Stimulated activated naive CD4-positive, alpha-beta T cell (primary cell): ENCODE data around the gene CCDC124.
A peak's percentile ranks its signal among the peaks of the same experiment; 100 is the strongest.
"Not testable (repeated sequence)": the region's sequence is repeated elsewhere in the genome, so short reads cannot be mapped to it uniquely, and the experiment has no call there.

ENCODE experiments used
- DNase-seq, 6 experiments: peaks; one replicate each; lab custom pipeline; 2025; lab: John Stamatoyannopoulos, UW

CCDC124 gene, protein sequence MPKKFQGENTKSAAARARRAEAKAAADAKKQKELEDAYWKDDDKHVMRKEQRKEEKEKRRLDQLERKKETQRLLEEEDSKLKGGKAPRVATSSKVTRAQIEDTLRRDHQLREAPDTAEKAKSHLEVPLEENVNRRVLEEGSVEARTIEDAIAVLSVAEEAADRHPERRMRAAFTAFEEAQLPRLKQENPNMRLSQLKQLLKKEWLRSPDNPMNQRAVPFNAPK

DNA sequence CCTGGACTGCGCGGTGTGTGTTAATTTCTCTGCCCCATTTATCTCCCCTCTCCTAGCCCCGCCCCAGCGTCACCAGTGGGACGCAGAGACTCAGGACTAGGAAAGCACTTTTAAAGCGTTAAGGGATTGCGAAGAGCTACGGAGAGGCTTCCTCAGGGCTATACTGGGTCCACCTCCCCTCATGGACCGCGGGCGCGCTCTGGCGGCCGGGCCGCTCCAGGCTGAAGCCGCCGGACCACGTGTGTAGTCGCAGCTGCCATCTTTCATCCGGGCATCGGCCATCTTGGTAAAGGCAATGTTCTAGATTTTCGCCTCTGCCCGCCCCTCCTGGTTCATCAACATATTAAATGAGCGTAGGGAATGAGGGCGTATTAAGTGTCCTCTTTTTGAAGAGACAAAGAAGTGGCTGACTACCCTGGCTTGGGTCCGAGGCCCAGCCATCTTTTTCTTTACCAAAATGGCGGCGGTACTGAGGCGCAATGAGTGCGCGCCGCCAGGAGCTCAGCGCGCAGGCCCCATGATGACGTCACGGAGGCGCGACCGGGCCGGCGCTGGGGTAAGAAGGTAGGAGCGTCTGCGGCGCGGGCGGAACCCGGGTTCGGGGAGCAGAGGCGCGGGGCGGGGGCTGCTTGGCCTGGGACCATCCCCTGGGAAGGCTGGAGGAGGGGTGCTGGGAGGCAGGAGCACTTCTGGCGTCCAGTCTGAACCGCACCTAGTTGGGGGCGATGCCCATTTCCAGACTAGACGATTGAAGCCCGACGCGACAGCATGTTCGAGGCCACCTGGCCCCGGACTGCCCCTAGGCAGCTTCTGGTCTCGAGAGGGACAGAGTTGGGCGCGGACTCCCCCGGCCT is at the start of gene CCDC124:
Gene CCDC124, plus strand, starts transcription at position 531 of the 854 bp plus-strand sequence. CDS start 3,406 bp downstream, outside the sequence.
- peak; percentile 85 to 99 (median 92) for DNase-seq

DNA sequence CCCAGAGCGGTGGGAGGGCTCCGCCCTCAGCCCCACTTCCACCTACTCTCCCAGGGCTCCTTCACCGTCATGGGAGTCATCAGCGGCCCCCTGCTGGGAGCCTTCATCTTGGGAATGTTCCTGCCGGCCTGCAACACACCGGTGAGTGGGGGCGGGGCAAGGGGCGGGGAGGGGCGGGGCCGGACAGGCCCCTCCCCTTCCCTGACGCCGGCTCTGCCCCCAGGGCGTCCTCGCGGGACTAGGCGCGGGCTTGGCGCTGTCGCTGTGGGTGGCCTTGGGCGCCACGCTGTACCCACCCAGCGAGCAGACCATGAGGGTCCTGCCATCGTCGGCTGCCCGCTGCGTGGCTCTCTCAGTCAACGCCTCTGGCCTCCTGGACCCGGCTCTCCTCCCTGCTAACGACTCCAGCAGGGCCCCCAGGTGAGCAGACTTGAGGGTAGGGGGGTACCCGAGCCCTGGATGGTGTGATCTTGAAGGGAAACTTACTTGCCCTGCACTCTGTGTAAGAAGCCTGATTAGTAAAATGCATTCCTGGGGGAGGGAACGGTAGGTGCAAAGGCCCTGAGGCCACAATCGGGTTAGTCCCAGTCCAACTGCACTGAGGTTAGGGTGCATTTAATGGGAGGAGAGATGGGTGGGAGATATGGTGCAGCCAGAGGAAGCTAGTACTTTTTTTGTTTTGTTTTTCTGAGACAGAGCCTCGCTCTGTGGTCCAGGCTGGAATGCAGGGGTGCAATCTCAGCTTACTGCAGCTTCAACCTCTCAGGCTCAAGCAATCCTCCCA is 49.0 kb upstream of the CCDC124 start:
- no peak for DNase-seq

DNA sequence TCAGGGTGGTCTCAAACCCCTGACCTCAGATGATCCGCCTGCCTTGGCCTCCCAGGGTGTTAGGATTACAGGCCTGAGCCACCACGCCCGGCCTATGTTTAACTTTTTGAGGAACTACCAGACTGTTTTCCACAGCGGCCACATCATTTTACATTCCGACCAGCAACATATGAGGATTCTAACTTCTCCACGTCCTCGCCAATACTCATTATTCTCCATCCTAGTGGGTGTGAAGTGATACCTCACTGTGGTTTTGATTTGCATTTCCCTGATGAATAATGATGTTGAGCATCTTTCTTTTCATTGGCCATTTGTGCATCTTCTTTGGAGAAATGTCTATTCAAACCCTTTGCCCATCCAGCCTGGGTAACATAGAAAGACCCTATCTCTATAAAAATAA is 46.3 kb upstream of the CCDC124 start:
- DNase-seq = no peak

DNA sequence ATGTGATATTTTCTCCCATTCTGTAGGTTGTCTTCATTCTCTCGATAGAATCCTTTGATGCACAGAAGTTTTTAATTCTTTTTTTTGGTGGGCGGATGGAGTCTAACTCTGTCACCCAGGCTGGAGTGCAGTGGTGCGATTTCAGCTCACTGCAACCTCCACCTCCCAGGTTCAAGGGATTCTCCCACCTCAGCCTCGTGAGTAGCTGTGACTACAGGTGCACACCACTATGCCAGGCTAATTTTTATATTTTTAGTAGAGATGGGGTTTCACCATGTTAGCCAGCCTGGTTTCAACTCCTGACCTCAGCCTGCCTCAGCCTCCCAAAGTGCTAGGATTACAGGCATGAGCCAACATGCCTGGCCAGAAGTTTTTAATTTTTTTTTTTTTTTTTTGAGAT is 45.6 kb upstream of the CCDC124 start:
- not testable (repeated sequence) for DNase-seq

DNA sequence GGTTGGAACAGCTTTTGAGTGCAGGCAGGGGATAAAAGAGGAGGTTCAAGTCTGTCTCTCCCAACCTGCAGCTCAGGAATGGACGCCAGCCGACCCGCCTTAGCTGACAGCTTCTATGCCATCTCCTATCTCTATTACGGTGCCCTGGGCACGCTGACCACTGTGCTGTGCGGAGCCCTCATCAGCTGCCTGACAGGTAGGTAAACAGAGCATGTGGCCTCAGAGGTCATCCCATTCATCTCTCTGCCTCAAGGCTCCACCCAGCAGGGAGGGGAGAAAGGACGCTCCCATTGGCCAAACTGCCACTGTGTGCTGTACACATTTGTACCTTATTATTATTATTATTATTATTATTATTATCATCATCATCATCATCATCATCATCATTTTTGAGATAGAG is 44.6 kb upstream of the CCDC124 start:
- DNase-seq = no peak

DNA sequence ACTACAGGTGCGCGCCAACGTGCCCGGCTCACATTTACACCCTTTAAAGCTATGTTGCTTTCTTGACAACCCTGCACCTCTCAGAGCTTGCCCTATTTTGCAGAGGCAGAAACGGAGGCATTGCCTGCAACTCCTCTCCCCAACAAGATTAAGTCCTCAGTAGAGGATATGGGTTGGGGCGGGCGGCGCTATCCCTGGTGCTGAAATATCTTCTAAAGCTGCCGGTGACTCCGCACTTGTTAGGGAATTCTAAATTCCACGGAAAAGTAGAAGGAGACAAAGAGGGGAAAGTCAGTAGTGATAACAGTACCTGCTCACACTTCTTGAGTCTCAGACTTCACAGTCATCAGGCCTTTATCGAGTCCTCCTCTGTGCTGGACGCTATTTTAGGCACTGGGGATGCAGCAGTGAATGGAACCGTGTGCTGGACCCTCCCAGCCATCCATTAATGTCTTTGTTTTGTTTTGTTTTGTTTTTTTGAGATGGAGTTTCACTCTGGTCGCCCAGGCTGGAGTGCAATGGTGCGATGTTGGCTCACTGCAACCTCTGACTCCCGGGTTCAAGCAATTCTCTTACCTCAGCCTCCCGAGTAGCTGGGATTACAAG is 43.1 kb upstream of the CCDC124 start:
- DNase-seq = no peak

DNA sequence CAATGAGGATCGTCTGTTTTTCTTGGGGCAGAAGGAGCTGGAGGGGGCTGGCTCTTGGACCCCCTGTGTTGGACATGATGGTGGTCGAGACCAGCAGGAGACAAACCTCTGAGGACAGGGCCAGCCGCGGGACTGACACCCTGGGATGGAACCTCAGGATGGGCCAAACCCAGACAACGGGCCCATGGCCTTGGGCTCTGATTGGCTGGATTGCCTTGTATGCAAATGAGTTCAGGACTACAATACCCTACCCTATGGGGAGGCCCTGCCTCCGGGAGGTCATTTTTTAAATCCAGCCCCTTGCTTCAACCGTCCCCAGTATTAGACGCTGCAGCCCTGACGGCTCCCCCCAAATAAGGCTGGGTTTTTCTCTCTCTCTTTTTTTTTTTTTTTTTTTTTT is 39.0 kb upstream of the CCDC124 start:
- no peak for DNase-seq

DNA sequence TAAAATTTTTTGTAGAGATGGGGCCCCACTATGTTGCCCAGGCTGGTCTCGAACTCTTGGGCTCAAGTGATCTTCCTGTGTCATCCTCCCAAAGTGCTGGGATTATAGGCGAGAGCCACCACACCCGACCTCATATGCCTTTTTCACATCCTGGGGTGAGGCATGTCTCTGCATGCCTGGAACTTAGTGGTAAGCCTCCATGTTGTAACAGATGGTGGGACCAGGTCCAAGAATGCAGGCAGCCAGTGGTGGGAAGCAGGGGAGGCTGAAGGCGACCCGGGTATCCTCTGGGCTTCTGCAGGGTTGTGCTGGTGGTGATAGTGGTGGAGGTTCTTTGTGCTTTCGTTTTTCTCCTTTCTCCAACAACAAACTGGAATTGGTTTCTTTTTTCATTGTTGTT is 30.1 kb upstream of the CCDC124 start:
- DNase-seq = no peak

DNA sequence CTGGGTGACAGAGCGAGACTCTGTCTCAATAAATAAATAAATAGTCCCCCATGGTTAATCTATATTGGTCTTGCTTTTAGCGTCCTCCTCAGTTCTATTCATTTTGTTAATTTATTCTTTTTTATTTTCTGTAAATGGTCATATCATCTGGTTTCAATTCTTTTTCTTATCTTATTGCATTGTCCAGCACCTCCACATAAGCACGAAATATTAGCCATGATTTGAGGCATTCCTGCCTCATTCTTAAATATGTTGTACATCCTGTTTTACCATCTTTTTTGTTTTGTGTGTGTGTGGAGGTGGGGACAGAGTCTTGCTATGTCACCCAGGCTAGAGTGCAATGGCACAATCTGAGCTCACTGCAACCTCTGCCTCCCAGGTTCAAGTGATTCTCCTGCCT is 24.6 kb upstream of the CCDC124 start:
- no peak for DNase-seq

DNA sequence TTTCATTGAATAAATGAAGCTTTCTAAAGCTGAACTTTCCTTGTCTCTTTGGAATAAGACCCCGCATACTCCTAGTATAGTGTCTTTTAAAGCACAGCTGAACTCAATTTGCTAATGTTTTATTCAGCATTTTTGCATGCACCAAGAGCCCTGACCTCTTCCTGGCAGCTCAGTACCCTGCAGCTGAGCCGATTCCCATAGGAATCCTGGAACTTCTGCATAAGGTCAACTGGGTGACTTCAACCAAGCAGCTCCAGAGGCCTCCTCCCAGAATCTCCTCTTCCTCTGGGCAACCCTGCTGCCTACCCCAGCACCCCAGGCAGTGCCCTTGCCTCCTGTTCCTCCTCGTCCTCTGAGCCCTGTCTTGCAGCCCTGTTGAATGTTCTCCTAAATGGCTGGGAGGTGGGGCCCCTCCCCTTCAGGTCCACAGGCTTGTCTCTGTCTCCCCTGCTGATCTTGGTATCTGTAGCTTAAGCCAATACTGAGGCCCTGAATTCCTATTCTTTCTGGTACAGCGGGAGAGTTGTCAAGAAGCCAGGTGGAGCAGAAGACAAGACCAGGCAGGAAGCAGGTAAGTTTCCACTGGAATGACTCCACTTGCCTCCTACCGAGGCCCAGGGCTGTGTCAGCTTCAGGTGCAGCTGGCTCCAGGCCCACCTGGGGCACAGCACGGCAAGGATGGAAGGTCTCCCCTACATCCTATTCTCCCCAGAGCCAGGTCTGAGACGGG is 23.6 kb upstream of the CCDC124 start:
- no peak for DNase-seq

DNA sequence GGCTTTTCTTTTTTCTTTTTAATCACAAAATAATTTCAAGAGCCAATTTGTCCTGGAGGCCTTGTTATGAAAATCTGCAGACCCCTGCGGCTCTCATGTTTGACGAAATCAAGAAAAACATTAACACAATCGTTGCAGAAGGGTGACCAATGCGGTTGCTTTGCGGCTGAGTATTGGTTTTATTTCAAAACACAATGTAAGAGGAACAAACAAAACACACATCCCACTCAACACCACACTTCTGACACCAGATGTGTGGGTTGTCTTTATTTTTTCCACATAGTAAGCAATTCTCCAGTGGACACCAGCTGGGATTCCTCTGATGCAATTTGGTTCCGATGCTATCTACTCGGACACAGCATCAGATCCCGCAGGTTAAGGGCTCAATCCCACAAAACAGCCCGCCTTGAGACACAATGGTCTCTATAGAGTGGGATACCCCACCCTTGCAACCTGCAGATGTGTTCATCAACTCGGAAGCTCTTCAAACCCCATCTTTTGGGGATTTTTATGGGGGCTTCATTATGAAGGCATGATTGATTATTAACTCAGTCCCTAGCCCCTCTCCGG is 21.9 kb upstream of the CCDC124 start:
- DNase-seq = no peak

DNA sequence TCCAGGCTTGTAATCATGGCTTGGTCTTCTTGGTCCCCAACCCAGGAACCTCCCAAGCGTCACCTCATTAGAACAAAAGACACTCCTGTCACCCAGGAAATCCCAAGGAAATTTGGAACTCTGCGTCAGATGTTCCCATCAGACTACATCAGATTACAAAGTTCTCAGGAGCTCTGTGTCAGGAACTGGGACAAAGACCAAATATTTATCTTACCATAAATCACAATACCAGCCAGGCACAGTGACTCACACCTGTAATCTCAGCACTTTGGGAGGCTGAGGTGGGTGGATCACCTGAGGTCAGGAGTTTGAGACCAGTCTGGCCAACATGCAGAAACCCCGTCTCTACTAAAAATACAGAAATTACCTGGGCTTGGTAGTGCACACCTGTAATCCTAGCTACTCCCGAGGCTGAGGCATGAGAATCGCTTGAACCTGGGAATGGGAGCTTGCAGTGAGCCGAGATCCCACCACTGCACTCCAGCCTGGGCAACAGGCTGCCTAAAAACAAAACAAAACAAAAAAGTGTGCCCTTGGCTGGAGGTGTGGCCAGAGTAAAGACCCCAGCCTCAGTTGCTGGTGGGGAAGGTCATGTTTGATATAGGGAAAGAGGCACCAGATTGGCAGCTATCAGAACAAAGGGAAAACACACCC is 16.7 kb upstream of the CCDC124 start:
- DNase-seq = no peak

DNA sequence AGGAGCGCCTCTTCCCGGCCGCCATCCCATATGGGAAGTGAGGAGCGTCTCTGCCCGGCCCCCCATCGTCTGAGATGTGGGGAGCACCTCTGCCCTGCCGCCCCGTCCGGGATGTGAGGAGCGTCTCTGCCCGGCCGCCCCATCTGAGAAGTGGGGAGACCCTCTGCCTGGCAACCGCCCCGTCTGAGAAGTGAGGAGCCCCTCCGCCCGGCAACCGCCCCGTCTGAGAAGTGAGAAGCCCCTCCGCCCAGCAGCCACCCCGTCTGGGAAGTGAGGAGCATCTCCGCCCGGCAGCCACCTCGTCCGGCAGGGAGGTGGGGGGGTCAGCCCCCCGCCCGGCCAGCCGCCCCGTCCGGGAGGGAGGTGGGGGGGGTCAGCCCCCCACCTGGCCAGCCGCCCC is 14.7 kb upstream of the CCDC124 start:
- DNase-seq = not testable (repeated sequence)

DNA sequence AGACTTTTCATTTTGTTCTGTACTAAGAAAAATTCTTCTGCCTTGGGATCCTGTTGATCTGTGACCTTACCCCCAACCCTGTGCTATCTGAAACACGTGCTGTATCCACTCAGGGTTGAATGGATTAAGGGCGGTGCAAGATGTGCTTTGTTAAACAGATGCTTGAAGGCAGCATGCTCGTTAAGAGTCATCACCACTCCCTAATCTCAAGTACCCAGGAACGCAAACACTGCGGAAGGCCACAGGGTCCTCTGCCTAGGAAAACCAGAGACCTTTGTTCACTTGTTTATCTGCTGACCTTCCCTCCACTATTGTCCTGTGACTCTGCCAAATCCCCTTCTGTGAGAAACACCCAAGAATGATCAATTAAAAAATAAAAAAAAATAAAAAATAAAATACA is 13.7 kb upstream of the CCDC124 start:
- DNase-seq = not testable (repeated sequence)

DNA sequence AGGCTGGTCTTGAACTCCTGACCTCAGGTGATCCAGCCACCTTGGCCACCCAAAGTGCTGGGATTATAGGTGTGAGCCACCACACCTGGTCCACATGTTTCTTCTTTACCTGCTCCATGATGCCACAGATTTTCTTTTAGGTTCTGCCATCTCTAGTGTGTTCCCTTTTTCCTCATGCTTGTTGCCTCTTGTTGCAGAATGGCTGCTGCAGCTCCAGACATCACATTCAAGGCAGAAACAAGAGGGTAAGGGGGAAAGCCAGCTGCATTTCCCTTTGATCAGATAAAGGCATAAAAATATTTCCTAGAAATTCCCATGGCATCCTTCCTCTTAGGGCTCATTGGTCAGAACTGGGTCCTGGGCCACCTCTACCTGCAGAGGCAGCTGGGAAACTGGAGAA is 12.3 kb upstream of the CCDC124 start:
- DNase-seq = no peak

DNA sequence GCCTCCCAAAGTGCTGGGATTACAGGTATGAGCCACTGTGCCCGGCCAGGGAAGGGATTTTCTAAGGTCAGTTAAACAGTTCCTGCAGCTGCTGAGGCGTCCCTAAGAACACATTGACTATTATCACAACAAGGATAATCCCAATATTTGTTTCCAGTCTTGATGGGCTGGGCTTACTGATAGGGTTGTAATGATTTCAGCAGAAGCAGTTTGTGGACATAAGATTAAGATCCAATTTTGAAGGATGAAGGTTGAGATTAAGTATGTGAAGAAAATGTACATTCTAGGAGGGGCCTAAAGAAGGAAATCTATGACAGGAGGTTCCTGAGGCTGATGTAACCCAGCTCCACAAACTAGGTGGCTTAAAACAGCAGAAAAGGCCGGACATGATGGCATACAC is 10.7 kb upstream of the CCDC124 start:
- no peak for DNase-seq

DNA sequence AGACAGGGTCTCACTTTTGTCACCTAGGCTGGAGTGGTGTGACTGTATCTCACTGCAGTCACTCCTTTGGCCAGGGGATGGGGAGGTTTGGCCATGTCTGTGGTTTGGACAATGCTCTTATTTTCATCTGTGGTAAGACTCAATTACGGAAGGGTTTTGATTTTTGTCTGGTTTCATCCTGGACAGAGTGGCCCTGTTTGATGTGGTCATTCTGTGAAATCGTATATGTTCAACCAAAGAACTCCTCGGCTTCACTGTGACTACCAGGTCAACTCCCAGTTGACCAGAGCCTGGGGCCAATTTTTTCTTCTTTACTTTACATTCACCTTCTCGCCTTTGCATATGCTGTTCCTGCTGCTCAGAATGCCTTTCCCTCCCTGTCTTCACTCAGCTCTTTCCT is 6.8 kb upstream of the CCDC124 start:
- no peak for DNase-seq

DNA sequence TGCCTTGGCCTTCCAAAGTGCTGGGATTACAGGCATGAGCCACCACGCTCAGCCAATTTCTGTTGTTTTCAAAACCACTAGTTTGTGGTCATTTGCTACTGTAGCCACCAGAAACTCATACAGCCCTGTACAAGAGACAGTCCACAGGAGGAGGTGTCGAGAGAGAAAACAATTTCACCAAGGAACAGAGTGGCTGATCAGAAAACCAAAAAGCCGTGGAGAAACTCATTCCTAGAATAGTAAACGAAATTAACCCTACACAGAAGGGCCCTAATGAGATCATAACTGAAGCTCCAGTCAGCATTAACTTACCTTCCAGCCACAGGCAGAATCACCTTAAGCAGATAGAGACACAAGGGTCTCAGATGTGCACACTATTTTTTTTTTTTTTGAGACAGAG is 3.8 kb upstream of the CCDC124 start:
- DNase-seq = no peak

DNA sequence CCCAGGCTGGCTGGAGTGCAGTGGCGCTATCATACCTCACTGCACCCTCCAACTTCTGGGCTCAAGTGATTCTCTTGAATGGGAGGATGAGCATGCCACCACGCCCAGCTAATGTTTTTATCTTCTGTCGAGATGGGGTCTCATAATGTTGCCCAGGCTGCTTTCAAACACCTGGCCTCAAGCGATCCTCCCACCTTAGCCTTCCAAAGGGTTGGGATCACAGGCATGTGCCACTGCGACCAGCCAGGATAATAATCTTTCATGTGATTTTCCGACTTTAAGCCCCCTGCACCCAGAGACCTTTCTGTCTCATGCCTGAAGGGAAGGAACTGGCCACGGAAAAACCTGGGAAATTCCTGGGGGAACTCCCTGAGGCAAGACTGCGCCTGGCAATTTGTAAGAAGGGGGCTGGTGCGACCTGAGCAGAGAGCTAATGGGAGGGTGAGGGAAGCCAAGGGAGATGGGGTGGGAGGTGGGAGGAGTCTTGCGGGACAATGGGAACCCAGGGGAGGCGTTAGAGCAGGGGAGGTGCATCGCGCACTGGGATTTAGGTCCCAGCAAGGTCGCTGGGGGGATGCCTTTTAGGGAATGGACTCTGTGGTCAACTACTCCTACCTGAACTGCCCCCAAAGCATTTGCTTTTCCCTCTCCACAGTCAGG is 1.2 kb upstream of the CCDC124 start:
- DNase-seq = no peak

DNA sequence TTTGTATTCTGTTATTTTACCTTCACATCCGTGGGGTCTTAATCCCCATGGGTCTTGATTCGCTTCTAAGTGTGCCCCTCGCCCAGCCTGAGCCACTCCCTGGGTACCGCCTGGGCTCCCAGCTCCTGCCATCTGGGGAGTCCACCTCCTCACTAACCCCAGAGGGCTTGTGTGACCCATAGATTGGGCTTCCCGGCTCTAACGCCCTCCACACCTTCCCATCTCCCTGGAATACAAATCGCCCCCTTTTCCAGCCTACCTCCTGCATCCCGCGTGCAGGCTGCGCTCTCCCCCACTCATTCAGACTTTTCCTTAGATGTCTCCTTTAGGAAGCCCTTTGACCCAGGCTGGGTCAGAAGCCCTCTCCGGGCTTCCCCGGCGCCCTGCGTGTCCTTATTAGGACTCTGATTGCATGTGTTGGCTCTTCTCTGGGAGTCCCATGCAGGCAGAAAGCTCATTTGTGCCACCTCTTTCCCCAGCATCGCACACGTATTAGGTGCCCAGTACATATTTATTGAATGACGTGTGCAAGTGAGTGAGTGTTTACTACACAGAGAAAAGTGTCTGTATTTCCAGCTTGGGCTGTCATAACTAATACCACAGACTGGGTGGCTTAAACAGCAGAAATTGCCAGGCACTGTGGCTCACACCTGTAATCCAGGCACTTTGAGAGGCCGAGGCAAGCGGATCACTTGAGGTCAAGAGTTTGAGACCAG is 757 bp downstream of the CCDC124 start:
- no peak for DNase-seq
